Measurements from ENCODE around the gene ANKRD30B. TPM values are rescaled to one million over a fixed set of nuclear protein-coding genes. Genes with fewer than 3 reads are reported as not detected.

ANKRD30B gene
- polyA plus RNA-seq, 1 of the 3 experiments (the other 2 are of a cell fraction), result not detected

- DNase-seq, result no peak
- no peak for TF ChIP-seq TCF12 (IDR thresholded peaks at IDR 0.05)
- TF ChIP-seq FOXM1 (IDR thresholded peaks at IDR 0.05; ENCODE audit: low read depth), result no peak
- TF ChIP-seq GATA2 (CRISPR knock-in tag; IDR thresholded peaks at IDR 0.05), result no peak
- TF ChIP-seq, protein P1, sequence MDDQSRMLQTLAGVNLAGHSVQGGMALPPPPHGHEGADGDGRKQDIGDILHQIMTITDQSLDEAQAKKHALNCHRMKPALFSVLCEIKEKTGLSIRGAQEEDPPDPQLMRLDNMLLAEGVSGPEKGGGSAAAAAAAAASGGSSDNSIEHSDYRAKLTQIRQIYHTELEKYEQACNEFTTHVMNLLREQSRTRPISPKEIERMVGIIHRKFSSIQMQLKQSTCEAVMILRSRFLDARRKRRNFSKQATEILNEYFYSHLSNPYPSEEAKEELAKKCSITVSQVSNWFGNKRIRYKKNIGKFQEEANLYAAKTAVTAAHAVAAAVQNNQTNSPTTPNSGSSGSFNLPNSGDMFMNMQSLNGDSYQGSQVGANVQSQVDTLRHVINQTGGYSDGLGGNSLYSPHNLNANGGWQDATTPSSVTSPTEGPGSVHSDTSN (IDR thresholded peaks at IDR 0.05), result no peak
- TF ChIP-seq, protein P2, sequence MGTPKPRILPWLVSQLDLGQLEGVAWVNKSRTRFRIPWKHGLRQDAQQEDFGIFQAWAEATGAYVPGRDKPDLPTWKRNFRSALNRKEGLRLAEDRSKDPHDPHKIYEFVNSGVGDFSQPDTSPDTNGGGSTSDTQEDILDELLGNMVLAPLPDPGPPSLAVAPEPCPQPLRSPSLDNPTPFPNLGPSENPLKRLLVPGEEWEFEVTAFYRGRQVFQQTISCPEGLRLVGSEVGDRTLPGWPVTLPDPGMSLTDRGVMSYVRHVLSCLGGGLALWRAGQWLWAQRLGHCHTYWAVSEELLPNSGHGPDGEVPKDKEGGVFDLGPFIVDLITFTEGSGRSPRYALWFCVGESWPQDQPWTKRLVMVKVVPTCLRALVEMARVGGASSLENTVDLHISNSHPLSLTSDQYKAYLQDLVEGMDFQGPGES (IDR thresholded peaks at IDR 0.05; ENCODE audit: low read depth, low read length), result no peak
- TF ChIP-seq REST (IDR thresholded peaks at IDR 0.05; ENCODE audit: low read depth, low read length), result no peak
- no peak for TF ChIP-seq JUND (IDR thresholded peaks at IDR 0.05)
- no peak for TF ChIP-seq SMC3 (IDR thresholded peaks at IDR 0.05; ENCODE audit: low read depth, low read length)
- no peak for TF ChIP-seq SIN3A (IDR thresholded peaks at IDR 0.05; ENCODE audit: borderline replicate concordance, low read depth, low read length)
- no peaks in the 10 kb centered on the region for H3K27me3 ChIP-seq (ENCODE audit: insufficient read depth)
- H3K4me2 ChIP-seq, result no peak overlapping the region
- H3K9me2 ChIP-seq, result no peaks in the 10 kb centered on the region
- ChIA-PET CTCF (no interaction called here), POLR2A (no interaction called here)
- H2AFZ ChIP-seq (ENCODE audit: low read depth), result no peak overlapping the region
- no peaks in the 10 kb centered on the region for H3F3A ChIP-seq (replicated peaks; ENCODE audit: insufficient read depth)
- H4K20me1 ChIP-seq (ENCODE audit: insufficient read depth), result no peaks in the 10 kb centered on the region
- no peaks in the 10 kb centered on the region for H3K9me3 ChIP-seq
- H3K36me3 ChIP-seq (replicated peaks in 1 of 2; ENCODE audit: control insufficient read depth in 1 of 2, insufficient read depth in 2 of 2, low read length in 1 of 2), result no peaks in the 10 kb centered on the region
- no peak overlapping the region for H3K27ac ChIP-seq (ENCODE audit: low read depth in 2 of 2, low read length in 1 of 2)
- no peak overlapping the region for H3K4me3 ChIP-seq (ENCODE audit: low read depth in 2 of 2, low read length in 1 of 2)
- H3K79me2 ChIP-seq (ENCODE audit: insufficient read depth), result no peaks in the 10 kb centered on the region
- H3K9ac ChIP-seq, result no peak overlapping the region
- no peaks in the 10 kb centered on the region for H3K4me1 ChIP-seq (ENCODE audit: control insufficient read depth in 1 of 2, insufficient read depth in 2 of 2, low read depth in 1 of 2, low read length in 1 of 2)
Observed at GRCh38 chr18:14767474-14767873, 19.5 kb downstream of the ANKRD30B start.

- Histone ChIP-seq H3K9me3 (no peaks in the 10 kb centered on the region), H3F3A (replicated peaks; ENCODE audit: insufficient read depth) (no peaks in the 10 kb centered on the region), H3K9ac (no peak overlapping the region), H3K27ac (ENCODE audit: low read depth in 2 of 2, low read length in 1 of 2) (no peak overlapping the region), H3K4me2 (no peak overlapping the region), H3K79me2 (ENCODE audit: insufficient read depth) (no peaks in the 10 kb centered on the region), H3K4me1 (ENCODE audit: control insufficient read depth in 1 of 2, insufficient read depth in 2 of 2, low read depth in 1 of 2, low read length in 1 of 2) (no peaks in the 10 kb centered on the region), H3K9me2 (no peaks in the 10 kb centered on the region), H3K36me3 (replicated peaks in 1 of 2; ENCODE audit: control insufficient read depth in 1 of 2, insufficient read depth in 2 of 2, low read length in 1 of 2) (no peaks in the 10 kb centered on the region), H3K27me3 (ENCODE audit: insufficient read depth) (no peaks in the 10 kb centered on the region), H4K20me1 (ENCODE audit: insufficient read depth) (no peaks in the 10 kb centered on the region), H3K4me3 (ENCODE audit: low read depth in 2 of 2, low read length in 1 of 2) (no peak overlapping the region), H2AFZ (ENCODE audit: low read depth) (no peak overlapping the region)
- no peak for DNase-seq
- ChIA-PET POLR2A (no interaction called here), CTCF (no interaction called here)
- WGBS (ENCODE audit: low lambda C conversion rate), result 0% methylated on average over 1 of the region's 1 CpG
- no peak for TF ChIP-seq SMC3 (IDR thresholded peaks at IDR 0.05; ENCODE audit: low read depth, low read length)
- no peak for TF ChIP-seq FOXM1 (IDR thresholded peaks at IDR 0.05; ENCODE audit: low read depth)
- no peak for TF ChIP-seq FOXJ3 (CRISPR knock-in tag; IDR thresholded peaks at IDR 0.05)
Observed at GRCh38 chr18:14768241-14768640, 20.3 kb downstream of the ANKRD30B start.
